Stimulated activated CD8-positive, alpha-beta memory T cell treated with anti-CD3 and anti-CD28 coated beads, Interleukin-12 subunit alpha, Interleukin-12 subunit beta, amount 100 ng/mL, for 24 hours (primary cell): ENCODE data around the gene ATP1A2.
"Not testable (repeated sequence)": the region's sequence is repeated elsewhere in the genome, so short reads cannot be mapped to it uniquely, and the experiment has no call there.

Source experiments
- DNase-seq: peaks from one replicate; pipeline ENCODE4 v3.0.0-alpha.2; 2020; ENCODE audit errors: extremely low read depth

Gene ATP1A2

GRCh38 chr1:160124705-160125478, 9.3 kb downstream of the ATP1A2 start:
- no peak for DNase-seq

GRCh38 chr1:160125746-160126145, 10.2 kb downstream of the ATP1A2 start:
- DNase-seq, result no peak

GRCh38 chr1:160126342-160126741, 10.8 kb downstream of the ATP1A2 start:
- not testable (repeated sequence) for DNase-seq

GRCh38 chr1:160127381-160127780, 11.8 kb downstream of the ATP1A2 start:
- DNase-seq, result no peak

- DNase-seq, result no peak
Observed at GRCh38 chr1:160127865-160128523, 12.4 kb downstream of the ATP1A2 start.

- no peak for DNase-seq
Observed at GRCh38 chr1:160128636-160129035, 13.1 kb downstream of the ATP1A2 start.

GRCh38 chr1:160129046-160129445, 13.5 kb downstream of the ATP1A2 start:
- no peak for DNase-seq

GRCh38 chr1:160129558-160129957, 14.0 kb downstream of the ATP1A2 start:
- no peak for DNase-seq

- no peak for DNase-seq
Observed at GRCh38 chr1:160129966-160130365, 14.4 kb downstream of the ATP1A2 start.

- no peak for DNase-seq
Observed at GRCh38 chr1:160130486-160130885, 14.9 kb downstream of the ATP1A2 start.

GRCh38 chr1:160130939-160131338, 15.4 kb downstream of the ATP1A2 start:
- DNase-seq, result no peak

GRCh38 chr1:160131803-160132565, 16.4 kb downstream of the ATP1A2 start:
- DNase-seq, result no peak

GRCh38 chr1:160133990-160134770, 18.6 kb downstream of the ATP1A2 start:
- DNase-seq, result no peak

GRCh38 chr1:160134791-160135572, 19.4 kb downstream of the ATP1A2 start:
- no peak for DNase-seq

- DNase-seq, result no peak
Observed at GRCh38 chr1:160136121-160136925, 20.8 kb downstream of the ATP1A2 start.

- no peak for DNase-seq
Observed at GRCh38 chr1:160136926-160137200, 21.3 kb downstream of the ATP1A2 start.

- no peak for DNase-seq
Observed at GRCh38 chr1:160137216-160137862, 21.8 kb downstream of the ATP1A2 start.

- no peak for DNase-seq
Observed at GRCh38 chr1:160139840-160140239, 24.3 kb downstream of the ATP1A2 start.

- no peak for DNase-seq
Observed at GRCh38 chr1:160143695-160144094, 28.1 kb downstream of the ATP1A2 start.

GRCh38 chr1:160144921-160145320, 29.4 kb downstream of the ATP1A2 start:
- no peak for DNase-seq
